ENCODE measurements around the gene PRKCI. TPM values are rescaled to one million over a fixed set of nuclear protein-coding genes. Genes with fewer than 3 reads are reported as not detected.
"Not testable (repeated sequence)": the region's sequence is repeated elsewhere in the genome, so short reads cannot be mapped to it uniquely, and the experiment has no call there.

PRKCI gene
- polyA plus RNA-seq, 1 experiment: 84.3 TPM

DNA sequence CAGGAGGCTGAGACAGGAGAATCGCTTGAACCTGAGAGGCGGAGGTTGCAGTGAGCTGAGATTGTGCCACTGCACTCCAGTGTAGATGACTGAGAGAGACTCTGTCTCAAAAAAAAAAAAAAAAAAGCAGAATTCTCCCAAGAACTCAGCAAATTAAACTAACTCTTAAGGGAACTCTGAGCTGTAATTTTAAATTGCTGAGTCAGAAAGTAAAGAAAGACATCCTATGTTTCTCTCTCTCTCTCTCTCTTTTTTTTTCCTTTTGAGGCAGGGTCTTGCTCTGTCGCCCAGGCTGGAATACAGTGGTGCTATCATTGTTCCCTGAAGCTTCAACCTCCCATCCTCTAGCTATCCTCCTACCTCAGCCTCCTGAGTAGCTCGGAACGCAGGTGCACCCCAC is 20.7 kb upstream of the PRKCI start:
- CTCF ChIA-PET: no interaction called here

GRCh38 chr3:170203457-170203856 is 18.8 kb upstream of the PRKCI start:
- Histone ChIP-seq H3K9me3 (ENCODE audit: control insufficient read depth, insufficient read depth, low read length) (no peaks in the 10 kb centered on the region), H3K27ac (ENCODE audit: low read depth, low read length) (no peak overlapping the region), H3K4me3 (ENCODE audit: low read depth, low read length) (no peak overlapping the region), H3K27me3 (ENCODE audit: control insufficient read depth, insufficient read depth, low read length) (no peaks in the 10 kb centered on the region)
- no peak for DNase-seq (ENCODE audit: low read depth, low spot score)
- CTCF ChIA-PET: no interaction called here
- POLR2A ChIA-PET: interaction anchor here (0.6 kb wide), 1 partner anchor 42 kb away, joined by 5 read pairs; no protein-coding TSS in a partner anchor
- TF ChIP-seq, protein P1, sequence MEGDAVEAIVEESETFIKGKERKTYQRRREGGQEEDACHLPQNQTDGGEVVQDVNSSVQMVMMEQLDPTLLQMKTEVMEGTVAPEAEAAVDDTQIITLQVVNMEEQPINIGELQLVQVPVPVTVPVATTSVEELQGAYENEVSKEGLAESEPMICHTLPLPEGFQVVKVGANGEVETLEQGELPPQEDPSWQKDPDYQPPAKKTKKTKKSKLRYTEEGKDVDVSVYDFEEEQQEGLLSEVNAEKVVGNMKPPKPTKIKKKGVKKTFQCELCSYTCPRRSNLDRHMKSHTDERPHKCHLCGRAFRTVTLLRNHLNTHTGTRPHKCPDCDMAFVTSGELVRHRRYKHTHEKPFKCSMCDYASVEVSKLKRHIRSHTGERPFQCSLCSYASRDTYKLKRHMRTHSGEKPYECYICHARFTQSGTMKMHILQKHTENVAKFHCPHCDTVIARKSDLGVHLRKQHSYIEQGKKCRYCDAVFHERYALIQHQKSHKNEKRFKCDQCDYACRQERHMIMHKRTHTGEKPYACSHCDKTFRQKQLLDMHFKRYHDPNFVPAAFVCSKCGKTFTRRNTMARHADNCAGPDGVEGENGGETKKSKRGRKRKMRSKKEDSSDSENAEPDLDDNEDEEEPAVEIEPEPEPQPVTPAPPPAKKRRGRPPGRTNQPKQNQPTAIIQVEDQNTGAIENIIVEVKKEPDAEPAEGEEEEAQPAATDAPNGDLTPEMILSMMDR (IDR thresholded peaks at IDR 0.05; ENCODE audit: low read depth, low read length): no peak

More for the DNA sequence above, 20.7 kb upstream of the PRKCI start:
- TF ChIP-seq, protein P1 (IDR thresholded peaks at IDR 0.05; ENCODE audit: low read depth, low read length): no peak
- no peak for DNase-seq (ENCODE audit: low read depth, low spot score)
- no peaks in the 10 kb centered on the region for H3K27me3 ChIP-seq (ENCODE audit: control insufficient read depth, insufficient read depth, low read length)
- POLR2A ChIA-PET: no interaction called here
- H3K27ac ChIP-seq (ENCODE audit: low read depth, low read length): no peak overlapping the region
- no peaks in the 10 kb centered on the region for H3K9me3 ChIP-seq (ENCODE audit: control insufficient read depth, insufficient read depth, low read length)
- H3K4me3 ChIP-seq (ENCODE audit: low read depth, low read length): no peak overlapping the region

DNA sequence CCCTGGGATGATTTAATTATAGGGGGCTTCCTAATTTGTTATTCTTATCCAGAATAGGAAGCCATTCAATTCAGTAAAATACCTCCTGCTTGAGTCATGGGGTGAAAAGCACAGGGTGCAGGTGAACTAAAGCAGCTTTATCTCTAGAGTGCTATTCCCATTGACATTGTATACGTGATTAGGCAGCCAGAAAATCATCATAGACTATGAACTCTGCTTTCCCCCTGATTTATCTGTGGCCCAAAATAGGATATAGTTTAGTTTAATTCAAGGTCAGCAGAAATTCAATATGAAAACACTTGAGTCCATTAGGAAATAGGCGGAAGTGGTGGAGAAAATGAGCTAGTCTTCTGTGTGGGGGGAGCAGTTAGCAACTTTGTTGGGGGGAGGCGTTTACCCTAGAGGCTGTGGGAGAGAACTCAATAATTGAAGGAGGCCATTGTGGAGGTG is 18.2 kb upstream of the PRKCI start:
- ChIA-PET POLR2A (interaction anchor here (0.7 kb wide), 1 partner anchor 24 kb away, joined by 4 read pairs; no protein-coding TSS in a partner anchor), CTCF (interaction anchor here (0.7 to 2.1 kb wide), 2 partner anchors 14 to 19 kb away, joined by 3 to 5 read pairs; no protein-coding TSS in a partner anchor)
- no peak for DNase-seq (ENCODE audit: low read depth, low spot score)

DNA sequence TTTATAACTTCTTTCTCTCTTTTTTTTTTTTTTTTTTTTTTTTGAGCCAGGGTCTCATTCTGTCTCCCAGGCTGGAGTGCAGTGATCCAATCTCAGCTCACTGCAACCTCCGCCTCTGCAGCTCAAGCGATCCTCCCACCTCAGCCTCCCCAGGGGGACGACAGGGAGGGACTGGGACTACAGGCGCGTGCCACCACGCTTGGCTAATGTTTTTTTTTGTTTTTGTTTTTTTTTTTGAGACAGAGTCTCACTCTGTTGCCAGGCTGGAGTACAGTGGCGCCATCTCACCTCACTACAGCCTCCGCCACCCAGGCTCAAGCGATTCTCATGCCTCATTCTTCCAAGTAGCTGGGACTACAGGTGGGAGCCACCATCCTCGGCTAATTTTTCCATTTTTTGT is 17.7 kb upstream of the PRKCI start:
- POLR2A ChIA-PET: interaction anchor here (0.7 kb wide), 1 partner anchor 24 kb away, joined by 4 read pairs; no protein-coding TSS in a partner anchor
- Histone ChIP-seq H3K4me3 (ENCODE audit: low read depth, low read length) (no peak overlapping the region), H3K27ac (ENCODE audit: low read depth, low read length) (no peak overlapping the region), H3K27me3 (ENCODE audit: control insufficient read depth, insufficient read depth, low read length) (no peaks in the 10 kb centered on the region), H3K9me3 (ENCODE audit: control insufficient read depth, insufficient read depth, low read length) (no peaks in the 10 kb centered on the region)
- TF ChIP-seq, protein P1 (IDR thresholded peaks at IDR 0.05; ENCODE audit: low read depth, low read length): no peak
- CTCF ChIA-PET: interaction anchor here (0.7 to 2.1 kb wide), 2 partner anchors 15 to 19 kb away, joined by 3 to 5 read pairs; no protein-coding TSS in a partner anchor
- DNase-seq (ENCODE audit: low read depth, low spot score): no peak

More for the DNA sequence above, 18.2 kb upstream of the PRKCI start:
- H3K9me3 ChIP-seq (ENCODE audit: control insufficient read depth, insufficient read depth, low read length): no peaks in the 10 kb centered on the region
- no peaks in the 10 kb centered on the region for H3K27me3 ChIP-seq (ENCODE audit: control insufficient read depth, insufficient read depth, low read length)
- H3K27ac ChIP-seq (ENCODE audit: low read depth, low read length): no peak overlapping the region
- H3K4me3 ChIP-seq (ENCODE audit: low read depth, low read length): no peak overlapping the region
- TF ChIP-seq, protein P1 (IDR thresholded peaks at IDR 0.05; ENCODE audit: low read depth, low read length): no peak

DNA sequence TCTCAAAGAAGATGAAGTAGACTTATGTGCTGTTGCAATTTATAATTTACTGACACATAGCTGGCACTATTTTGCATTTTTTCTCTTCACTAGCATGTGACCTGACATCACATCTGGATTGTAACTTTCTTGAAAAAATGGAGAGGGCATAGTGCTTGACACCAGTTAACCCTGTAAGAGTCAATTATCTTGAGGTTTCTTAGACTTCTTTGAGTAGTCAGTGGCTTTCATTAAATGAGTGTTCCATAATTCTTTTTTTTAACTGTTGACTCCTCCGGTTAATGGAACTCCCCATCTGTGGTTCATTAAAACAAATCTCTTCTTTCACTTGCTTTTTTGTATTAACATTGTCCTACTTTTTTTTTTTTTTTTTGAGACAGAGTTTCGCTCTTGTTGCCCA is 16.9 kb upstream of the PRKCI start:
- TF ChIP-seq, protein P1 (IDR thresholded peaks at IDR 0.05; ENCODE audit: low read depth, low read length): no peak
- Histone ChIP-seq H3K9me3 (ENCODE audit: control insufficient read depth, insufficient read depth, low read length) (no peaks in the 10 kb centered on the region), H3K27ac (ENCODE audit: low read depth, low read length) (no peak overlapping the region), H3K27me3 (ENCODE audit: control insufficient read depth, insufficient read depth, low read length) (no peaks in the 10 kb centered on the region), H3K4me3 (ENCODE audit: low read depth, low read length) (no peak overlapping the region)
- DNase-seq (ENCODE audit: low read depth, low spot score): no peak
- CTCF ChIA-PET: interaction anchor here (2.1 kb wide), 1 partner anchor 15 kb away, joined by 5 read pairs; no protein-coding TSS in a partner anchor
- POLR2A ChIA-PET: no interaction called here

GRCh38 chr3:170206164-170206762 is 16.0 kb upstream of the PRKCI start:
- H3K27me3 ChIP-seq (ENCODE audit: control insufficient read depth, insufficient read depth, low read length); H3K9me3 ChIP-seq (ENCODE audit: control insufficient read depth, insufficient read depth, low read length); DNase-seq (ENCODE audit: low read depth, low spot score); H3K4me3 ChIP-seq (ENCODE audit: low read depth, low read length); POLR2A ChIA-PET; H3K27ac ChIP-seq (ENCODE audit: low read depth, low read length): not testable (repeated sequence)
- CTCF ChIA-PET: interaction anchor here (0.6 to 2.1 kb wide), 2 partner anchors 16 to 71 kb away, joined by 3 to 5 read pairs; no protein-coding TSS in a partner anchor
